Activated CD4-positive, alpha-beta T cell treated with anti-CD3 and anti-CD28 coated beads for 1 hour (primary cell): ENCODE results near the gene MS4A15.

Experiments
- DNase-seq: peaks from one replicate; pipeline ENCODE4 v3.0.0-alpha.2; 2020

Gene MS4A15

DNA sequence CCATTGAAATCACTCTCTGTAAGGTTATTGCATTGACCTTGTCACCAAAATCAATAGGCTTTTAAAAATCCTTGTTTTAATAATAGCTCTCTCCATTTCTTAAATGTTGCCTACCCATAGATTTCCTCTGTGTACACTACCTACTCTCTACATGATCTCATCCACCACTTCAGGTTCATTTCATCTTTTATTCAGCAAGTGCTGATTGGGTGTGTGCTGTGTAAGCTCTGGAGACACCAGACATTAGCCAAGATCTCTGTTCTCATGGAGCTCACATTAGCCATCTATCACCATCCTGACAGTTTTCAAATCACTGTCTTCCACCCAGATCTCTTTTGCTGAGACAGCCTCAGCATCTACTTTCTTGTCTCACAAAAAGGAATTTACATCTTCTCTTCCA, 24.1 kb downstream of the MS4A15 start:
- no peak for DNase-seq

DNA sequence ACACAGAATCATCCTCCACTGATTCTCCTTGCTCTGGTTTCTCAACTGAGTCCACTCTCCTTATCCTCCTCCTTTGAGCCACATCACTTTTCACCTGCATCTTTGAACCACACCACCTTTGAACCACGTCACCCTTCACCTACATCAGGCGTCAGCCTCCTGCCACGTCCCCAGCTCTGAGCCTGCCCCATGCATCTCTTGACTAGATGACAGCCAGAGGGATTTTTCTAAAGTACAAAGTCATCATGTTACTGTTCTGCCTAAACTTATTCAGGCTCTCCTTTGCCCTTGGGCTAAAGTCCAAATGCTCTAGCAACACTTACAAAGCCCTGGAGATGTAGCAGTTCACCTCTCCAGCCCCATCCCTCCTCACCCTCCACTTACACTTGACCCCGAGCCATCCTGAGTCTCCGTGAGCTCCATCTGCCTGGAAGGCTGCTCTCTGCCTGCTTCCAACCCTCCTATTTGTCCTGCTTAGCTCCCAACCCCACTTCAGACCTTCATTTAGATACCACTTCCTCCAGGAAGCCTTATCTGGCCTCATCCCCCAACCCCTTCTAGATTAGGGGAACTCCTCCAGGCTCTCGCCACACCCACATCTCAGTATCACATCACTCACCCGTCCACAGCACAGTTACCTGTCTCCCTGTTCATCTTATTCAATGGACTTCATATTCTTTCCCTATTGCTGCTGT, 24.8 kb downstream of the MS4A15 start:
- no peak for DNase-seq

DNA sequence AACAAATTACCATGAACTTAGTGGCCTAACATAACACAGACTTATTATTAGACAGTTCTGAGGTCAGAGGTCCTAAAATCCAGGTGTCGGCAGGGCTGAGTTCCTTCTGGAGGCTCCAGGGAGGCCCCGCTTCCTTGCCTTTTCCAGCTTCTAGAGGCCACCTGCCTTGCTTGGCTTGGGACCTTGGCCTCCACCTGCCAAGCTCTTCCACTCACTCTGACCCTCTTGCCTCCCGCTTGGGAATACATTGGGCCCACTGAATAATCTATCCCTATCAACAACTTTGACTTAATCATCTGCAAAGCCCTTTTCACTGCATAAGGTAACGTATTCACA, 25.3 kb downstream of the MS4A15 start:
- no peak for DNase-seq

DNA sequence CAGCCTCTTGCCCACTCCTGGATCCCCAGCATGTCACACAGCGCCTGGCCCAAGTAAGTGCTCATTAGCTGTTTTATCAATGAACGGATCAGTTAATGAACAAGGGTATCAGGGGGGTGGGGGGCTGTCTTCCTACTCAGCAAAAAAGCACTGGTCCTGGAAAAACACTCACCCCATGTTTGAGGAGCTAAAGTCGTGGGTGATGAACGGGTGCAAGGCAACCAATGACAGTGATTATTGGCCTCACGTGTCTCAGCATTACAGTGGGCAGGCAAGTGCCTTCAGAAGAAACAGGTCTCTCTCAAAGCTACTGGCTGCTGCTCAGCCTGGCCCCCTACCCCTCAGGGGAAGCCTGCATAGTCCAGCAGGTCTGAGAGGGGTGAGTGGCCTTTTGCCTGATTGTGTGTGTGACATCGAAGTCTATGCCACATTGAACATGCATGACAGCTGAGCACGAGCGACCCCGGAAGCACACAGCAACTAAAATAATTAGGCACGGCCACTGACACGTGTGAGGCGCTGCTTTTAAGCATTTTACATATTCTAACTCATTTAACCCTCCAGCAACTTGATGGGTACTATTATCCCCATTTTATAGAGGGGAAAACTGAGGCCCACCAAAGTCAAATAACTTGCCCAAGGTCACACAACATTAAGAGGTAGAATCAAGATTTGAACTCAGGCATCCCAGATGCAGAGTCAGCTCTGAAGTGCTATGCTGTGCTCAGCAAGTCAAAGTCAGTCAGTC, 25.9 kb downstream of the MS4A15 start:
- DNase-seq = no peak

DNA sequence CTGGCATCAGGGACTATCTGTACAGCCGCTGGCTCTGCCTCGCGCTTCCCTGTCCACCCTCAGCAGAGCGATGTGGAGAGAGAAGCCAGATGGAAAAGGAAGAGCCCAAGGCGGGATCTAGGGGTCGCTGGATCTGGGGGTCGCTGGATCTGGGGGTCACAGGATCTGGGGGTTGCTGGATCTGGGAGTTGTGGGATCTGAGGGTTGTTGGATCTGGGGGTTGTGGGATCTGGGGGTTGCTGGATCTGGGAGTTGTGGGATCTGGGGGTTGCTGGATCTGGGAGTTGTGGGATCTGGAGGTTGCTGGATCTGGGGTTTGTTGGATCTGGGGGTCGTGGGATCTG, 26.4 kb downstream of the MS4A15 start:
- DNase-seq = no peak

DNA sequence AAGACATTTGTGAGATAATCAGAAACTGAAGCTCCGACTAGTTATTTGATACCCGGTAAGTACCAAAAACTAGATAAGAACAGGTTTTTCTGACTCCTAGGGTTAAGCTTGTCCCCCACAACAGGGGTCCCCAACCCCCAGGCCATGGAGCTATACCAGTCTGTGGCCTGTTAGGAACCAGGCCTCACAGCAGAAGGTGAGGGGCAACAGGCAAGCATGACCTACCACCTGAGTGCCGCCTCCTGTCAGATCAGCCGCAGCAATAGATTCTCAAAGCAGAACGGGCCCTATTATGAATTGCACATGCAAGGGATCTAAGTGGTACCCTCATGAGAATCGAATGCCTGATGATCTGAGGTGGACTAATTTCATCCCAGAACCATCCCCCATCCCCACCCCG, 27.2 kb downstream of the MS4A15 start:
- DNase-seq = no peak

DNA sequence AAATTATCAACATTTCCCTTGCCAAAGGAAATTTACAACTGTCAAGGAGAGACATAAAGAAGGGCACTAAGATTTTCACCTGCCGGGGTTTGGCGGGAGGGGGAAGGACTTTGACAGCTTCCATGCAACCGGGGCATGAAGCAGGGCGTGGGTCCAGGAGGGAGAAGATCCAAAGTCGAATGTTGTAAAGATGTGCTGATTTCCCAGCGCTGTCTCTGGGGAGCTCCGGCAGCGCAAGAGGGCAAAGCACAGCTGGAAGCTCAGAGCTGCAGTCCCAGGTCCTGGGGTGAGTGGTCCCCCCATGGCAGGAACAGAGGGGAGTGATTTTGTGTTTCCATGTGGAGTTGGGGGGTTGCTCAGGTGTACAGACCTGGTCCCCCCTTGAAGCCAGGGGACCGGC, 28.5 kb downstream of the MS4A15 start, which contains the start of gene MS4A10:
Gene MS4A10, plus strand, starts transcription at position 198 of the 400 bp plus-strand sequence. CDS start 5,003 bp downstream, outside the sequence.
- no peak for DNase-seq

DNA sequence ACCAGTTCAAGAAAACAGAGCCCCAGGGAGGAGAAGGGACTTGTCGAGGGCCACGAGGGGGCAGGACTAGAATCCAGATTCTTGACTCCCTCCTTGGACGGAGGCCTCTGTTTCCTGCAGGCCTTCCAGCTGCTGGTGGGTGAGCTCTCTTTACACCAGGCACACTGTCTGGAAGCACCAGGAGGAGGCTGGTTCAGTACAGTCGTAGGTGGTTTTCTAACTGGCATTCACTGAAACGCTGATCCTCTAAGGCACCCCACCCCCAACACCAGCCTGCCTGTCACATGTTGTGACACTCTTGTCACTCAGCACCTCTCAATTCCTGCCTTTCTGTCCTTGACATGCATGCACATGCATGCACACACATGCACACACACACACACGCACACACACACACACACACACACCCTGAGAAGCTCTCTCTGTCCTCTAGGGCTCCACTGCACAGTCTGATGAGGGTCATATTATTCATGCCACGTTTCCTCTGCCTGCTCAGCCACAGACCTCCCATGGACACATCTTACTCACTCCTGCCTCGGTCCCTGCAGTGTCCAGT, 29.2 kb downstream of the MS4A15 start:
- no peak for DNase-seq

DNA sequence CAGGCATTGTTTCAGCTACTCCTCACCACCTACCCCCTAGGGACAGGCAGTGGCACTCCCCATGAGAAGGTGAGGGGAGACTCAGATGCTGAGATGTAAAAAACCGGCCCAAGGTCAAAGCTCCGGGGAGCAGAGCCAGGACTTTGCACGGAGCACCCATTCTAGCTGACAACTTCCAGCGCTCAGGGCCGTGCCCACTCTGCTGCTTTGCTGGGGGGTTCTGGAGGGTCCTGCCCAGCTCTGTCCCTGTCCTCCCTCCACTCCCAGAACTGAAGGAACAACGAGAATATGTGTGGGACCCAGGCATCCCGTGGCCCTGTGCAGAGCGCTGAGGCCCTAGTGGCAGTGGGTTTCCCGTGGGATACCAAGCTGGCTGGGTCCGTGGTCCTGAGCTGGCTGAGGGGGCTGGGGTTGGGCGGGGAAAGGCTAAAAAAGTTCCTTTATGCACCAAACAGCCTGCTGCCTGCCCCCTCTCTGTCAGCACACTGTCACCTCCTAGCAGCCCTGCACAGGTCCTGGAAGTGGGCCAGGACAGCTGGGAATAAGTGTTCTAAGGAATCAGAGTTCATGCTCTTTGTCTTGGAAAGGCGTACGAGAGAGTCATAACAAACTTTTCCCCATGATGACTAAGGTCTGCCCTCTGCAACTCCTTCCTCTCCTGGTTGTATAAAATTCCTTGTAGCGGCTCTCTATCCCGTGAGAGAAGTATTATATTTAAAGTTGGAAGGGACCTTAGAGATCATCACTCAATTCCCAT, 30.3 kb downstream of the MS4A15 start:
- no peak for DNase-seq

DNA sequence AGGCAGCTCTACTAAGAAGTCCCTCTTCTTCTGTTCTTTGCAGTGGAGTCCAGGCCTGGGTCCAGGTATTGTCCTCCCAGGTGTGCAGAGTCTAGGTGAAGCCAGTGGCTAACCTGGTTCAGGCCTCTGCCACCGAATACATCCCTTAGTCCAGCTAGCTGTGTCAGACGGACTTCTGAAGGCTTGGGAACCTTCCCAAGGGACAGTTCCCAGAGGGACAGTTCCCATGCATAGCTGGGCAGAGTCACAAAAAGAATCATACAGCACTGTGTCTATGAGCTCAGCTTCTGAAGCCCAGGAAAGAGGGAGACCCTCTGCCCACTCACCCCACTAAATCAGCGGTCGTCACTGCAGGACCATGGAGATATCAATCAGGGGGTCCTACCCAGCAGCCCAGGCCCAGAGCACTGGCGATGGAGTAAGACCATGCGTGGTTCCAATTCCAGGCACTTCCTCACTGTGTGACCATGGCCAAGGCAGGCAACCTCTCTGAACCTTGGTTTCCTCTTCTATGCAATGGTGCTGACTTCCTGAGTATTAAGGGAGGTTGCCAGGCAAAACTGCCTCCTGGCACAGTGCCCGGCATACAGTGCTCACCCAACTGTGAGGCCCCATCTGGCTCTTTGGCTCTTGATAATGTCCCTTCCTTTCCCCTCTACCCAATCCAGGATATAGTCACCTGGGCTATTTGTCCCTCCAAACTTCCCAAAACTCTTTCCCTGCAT, 31.9 kb downstream of the MS4A15 start:
- DNase-seq = no peak

DNA sequence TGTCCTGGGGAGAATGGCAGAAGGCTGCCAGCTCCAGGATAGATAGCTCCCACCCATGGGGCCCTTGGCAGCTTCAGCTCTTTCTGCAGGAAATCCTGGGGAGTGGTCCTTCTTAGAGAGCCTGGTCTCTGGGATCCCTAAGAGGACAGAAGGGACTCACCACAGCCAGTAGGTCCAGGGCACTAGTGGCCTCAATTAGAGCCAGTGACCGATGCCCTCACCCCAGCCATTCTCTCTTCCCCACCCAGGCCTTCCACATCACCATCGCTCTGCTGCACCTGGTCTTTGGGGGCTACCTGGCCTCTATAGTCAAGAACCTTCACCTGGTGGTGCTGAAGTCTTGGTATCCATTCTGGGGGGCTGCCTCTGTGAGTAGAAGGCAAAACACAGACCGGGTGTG, 34.1 kb downstream of the MS4A15 start:
- DNase-seq = no peak

DNA sequence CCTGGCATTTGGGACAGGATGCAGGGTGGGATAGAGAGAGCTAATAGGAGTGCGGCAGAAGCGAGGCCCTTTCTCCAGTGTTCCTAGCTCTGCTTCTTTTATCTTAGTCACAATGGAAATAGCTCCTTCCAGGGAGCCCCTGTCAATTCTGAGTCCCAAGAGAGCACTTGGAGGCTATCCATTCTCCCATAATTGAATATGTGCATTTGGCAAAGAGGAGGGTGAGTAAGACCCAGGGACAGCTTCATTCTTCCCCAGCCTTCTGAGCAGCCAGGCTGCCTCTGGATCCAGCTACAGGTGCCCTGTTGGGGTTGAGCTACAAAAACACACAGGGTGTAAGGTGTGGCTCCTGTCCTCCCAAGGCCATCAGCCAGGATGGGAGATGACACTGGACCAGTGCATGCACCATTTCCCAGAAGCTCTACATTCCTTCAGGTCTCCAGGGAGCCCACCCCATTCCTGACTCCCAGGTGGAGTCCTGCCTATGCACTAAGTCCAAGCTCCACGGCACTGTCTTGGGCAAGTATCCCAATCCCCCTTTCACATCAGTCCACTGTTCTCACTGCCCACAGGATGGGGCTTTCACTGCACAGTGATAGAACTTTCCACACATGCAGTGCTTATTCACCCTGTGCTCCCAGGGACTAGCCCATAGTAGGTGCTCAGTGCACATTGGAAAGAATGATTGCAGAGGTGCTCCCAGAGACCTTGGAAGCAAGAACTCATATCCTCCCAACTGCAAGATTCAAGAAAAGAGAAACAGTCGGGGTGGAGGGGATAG, 34.7 kb downstream of the MS4A15 start:
- no peak for DNase-seq

DNA sequence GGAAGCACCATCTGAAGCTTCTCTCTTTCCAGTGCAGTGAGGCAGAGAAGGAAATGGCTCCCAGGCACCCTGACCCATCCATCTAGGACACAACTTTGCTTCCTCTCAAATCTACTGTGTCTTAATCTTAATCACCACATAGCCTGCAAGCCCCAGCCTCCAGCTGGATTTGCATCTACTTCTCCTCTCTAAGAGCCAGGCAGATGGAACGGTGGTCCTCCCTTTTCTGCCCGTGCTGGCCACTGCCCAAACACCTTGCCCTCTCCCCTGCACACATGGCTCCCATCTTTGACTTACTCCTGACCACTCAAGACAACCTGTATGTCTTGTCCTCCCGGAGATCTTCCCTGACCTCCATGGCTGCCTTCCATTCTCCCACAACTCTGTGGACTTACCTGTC, 35.9 kb downstream of the MS4A15 start:
- no peak for DNase-seq

DNA sequence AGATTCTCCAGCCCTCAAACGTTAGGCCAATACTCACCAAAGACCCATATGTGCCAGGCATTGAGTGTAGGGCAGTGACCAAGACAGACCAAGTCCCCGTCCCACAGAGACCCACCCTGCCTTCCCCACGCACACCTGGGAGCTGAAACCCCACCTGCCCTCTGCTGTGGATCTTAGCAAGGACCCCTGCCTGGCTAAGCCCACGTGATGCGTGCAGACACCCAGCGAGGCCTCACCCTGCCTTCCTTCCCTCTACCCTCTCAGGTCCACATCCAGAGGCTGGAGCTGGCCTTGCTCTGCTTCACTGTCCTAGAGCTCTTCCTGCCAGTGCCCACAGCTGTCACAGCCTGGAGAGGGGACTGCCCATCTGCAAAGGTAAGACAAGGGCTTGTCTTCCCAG, 38.6 kb downstream of the MS4A15 start:
- DNase-seq = no peak

DNA sequence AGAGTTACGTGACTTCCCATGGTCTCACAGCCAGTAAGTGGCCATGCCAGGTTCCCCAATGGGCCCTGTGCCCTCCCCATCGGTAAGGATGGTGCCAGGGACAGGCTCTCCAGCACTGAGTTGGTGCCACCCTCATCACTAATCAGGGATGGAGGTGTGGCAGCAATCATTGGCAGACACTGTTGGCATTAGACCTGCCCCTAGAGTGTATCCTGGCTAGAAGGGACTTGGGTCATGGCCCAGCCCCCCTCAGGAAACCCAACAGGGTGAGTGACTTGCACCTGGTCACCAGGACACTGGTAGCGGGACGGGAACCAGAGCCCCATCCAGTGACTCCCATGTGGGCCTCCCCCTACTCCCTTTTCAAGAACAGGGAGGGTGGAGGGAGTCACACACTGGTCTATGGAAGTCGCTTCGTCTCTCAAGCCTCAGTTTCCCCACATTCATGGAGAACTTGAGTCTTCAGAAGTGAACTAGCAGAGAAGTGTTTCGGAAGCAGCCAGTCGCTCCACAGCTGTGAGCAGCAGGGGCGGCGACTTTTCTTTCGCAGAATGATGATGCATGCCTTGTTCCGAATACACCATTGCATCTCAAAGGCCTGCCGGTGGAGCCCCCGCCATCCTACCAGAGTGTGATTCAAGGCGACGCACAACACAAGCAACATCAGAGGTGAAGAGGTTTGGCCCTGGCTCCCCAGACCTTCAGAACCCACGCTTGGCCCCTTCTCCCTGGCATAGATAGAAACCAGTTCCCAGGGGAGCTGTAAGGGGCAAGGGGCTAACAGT, 41.4 kb downstream of the MS4A15 start:
- DNase-seq = no peak

DNA sequence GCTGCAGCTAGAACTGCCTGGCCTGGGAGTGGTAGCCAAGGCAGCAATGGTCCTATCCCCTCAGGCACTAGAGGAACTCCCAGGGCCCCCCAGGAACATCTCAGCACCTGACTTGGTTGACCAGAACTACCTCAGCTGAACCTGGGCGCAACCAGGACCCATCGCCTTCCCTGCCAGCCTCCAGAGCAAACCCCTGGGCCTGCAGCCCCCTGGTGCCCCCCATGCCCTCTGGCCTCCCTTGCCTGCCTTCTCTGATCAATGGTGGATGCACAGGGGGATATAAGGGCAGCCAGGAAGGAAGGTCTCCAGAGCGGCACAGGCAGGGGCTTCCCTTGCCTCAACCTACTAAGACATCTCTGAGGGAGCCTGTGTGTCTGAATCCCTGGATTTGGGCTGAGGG, 42.0 kb downstream of the MS4A15 start:
- DNase-seq = no peak

DNA sequence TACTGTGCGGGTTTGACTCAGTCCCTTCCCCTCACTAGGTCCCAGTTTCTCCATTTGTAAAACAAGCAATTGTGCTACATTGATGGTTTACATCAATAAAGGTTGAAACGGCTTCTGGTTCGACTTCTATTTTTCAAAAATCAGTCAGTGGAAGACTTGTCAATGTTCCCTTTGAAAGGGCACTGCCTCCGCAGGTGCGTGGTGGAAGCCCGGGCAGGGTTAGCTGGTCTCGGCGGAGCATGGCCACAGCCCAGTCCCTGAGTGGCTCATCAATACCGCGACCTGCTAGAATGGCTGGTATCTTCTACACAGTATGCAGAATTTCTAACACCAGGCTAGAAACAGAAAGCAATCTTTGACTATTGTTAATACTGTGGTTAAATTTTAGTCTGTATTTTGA, 44.5 kb downstream of the MS4A15 start:
- no peak for DNase-seq

DNA sequence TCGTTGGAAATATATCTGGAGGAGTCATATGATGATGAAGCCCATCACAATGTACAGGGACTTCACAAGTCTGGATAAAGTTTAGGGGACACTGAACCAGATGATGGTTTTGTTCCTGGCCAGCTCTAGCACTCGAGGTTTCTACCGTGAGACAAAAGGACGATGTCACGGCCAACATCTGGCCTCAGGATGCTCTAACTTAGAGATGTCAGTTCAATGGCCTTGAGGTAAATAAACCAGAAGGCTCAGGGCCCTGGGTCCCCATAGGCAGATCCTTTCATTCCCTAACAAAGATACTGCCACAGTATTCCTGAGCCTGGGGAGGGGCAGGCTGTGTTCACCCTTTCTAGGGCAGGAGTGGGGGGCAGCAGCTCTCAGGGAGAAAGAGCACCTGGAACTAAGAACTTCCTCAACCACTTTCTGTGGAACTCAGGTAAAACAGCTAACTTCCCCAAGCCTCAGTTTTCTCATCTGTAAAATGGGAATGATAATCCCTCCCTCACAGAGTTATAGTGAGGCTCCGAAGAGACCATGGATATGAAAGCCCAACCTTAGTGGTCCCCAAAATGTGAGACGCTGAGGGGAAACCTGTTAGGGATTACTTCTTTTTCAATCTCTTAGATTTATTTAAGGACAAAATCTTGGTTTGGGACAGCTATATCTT, 46.7 kb downstream of the MS4A15 start:
- no peak for DNase-seq

DNA sequence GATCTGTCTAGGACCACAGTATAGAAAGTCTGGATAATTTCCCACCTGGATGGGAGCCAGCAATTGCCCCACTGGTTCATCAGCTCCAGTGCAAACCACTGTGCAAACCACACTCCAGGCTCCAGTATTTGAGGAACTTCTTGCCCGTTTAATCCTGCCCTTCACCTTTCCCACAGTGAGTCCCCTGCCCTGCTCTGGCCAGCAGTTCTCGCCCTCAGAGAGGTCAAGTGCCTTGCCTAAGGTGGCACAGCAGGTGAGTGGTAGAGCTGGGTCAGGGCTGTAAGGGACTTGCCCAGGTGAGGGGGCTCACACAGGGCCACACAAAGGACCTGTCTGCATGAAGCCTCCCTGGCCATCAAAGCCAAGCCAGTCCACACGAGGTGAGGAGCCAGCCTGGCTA, 52.6 kb downstream of the MS4A15 start:
- DNase-seq = no peak

DNA sequence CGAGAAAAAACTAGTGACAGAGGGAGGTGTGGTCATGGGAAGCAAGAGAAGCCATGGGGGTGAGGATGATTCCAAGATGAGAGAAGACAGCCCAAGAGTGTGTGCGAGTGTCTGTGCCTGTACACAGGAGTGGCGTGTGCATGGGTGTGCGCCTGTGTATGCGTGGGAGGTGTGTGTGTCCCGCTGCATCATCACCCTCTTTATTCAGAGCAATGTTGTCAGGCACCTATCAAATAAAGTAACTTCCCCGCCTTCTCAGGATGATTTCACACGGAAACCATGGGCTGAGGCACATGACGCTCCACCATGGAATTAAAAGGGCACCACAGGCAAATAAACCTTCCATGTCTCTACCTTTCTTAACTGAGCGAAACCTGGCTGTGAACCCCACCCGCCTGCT, 53.0 kb downstream of the MS4A15 start:
- no peak for DNase-seq

DNA sequence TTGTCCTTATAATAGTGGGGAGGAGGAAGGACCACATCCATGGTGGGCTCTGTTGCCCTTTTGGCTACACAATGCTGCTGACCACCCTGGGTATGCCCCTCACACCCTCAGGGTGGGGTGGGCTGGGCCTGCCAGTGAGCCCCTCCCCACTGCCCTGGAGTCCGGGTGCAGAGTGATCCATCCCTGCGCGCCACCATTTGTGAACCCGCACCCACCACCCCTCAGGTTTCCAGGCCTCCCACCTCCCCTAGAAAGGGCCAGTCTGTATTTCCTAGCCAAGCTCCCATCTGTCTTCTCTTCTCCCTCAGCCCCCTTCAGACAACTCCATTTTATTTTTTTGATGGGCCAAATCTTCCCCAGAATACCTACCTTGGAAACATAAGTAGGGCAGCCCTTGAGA, 53.5 kb downstream of the MS4A15 start:
- DNase-seq = no peak
